HepG2 (cell line): Measurements from ENCODE around the gene TSC22D1. TPM values are rescaled to one million over a fixed set of nuclear protein-coding genes. Genes with fewer than 3 reads are reported as not detected.

Source experiments
- ATAC-seq: fragments of 200-7000 bp; cut with Tn5 transposase; 3 replicates; pipeline ENCODE4 v1.9.1; 2020; ENCODE audit warnings: mild to moderate bottlenecking, moderate library complexity
- BruUV-seq: library from RNA; stranded (reverse); fragments of 400-500 nt; replicated peaks from 2 replicates; lab custom pipeline; 2021; lab: Mats Ljungman, UMichigan
- CTCF ChIA-PET: fragments of 300-600 bp; formaldehyde crosslinking; extraction: SDS; loops from one replicate; lab custom pipeline; 2021; ENCODE audit warnings: low total read pairs, inconsistent platforms, low intra/inter-chr PET ratio; lab: Yijun Ruan, JAX
- POLR2A ChIA-PET: fragments of 350-600 bp; sonication (Branson Sonifier 250); formaldehyde crosslinking; loops from one replicate; lab custom pipeline; 2020; ENCODE audit warnings: antibody characterized with exemption, inconsistent platforms; lab: Yijun Ruan, JAX
- DNase-seq: peaks from one replicate; pipeline ENCODE4 v3.0.0-alpha.2; 2015; ENCODE audit warnings: low spot score
- FAIRE-seq: peaks from 3 replicates; lab custom pipeline; 2011; peaks lifted over from hg19 to GRCh38; lab: Jason Lieb, UNC
- H2AFZ ChIP-seq: one replicate; pipeline ENCODE4 v1.6.1; 2011; ENCODE audit warnings: low read length, inconsistent platforms
- H3K27ac ChIP-seq: fragments of 300-600 bp; 3 replicates; pipeline ENCODE4 v1.8.0; 2011; ENCODE audit warnings: mixed run types, mild to moderate bottlenecking, mixed read lengths, low read length, inconsistent platforms; ENCODE audit not compliant: insufficient read depth; ENCODE audit errors: extremely low read length
- H3K27me3 ChIP-seq, 2 experiments: fragments of 200-600 bp in 1 of 2; 2 replicates in 1 of 2; 3 replicates in 1 of 2; pipeline versions ENCODE4 v1.6.0 to v1.8.0; 2011; ENCODE audit warnings: low read length in 2 of 2, mild to moderate bottlenecking in 2 of 2, moderate library complexity in 2 of 2, inconsistent platforms in 1 of 2; ENCODE audit not compliant: insufficient read depth in 2 of 2, control insufficient read depth in 1 of 2
- H3K36me3 ChIP-seq, 2 experiments: fragments of 200-600 bp in 1 of 2; replicated peaks in 1 of 2; 2 replicates in 1 of 2; 3 replicates in 1 of 2; pipeline versions ENCODE4 v1.5.1 to v1.8.0; 2011; ENCODE audit warnings: low read length in 2 of 2, inconsistent platforms in 1 of 2; ENCODE audit not compliant: insufficient read depth in 2 of 2, control insufficient read depth in 1 of 2
- H3K4me1 ChIP-seq: 2 replicates; pipeline ENCODE4 v1.5.1; 2012; ENCODE audit warnings: low read length, inconsistent platforms; ENCODE audit not compliant: insufficient read depth
- H3K4me2 ChIP-seq: 2 replicates; pipeline ENCODE4 v1.6.0; 2011; ENCODE audit warnings: low read depth, low read length, inconsistent platforms
- H3K4me3 ChIP-seq, 3 experiments: fragments of 200-600 bp in 1 of 3; sonication (generic), shearing (Covaris generic) in 1 of 3; replicated peaks in 1 of 3; 2 replicates each; pipeline ENCODE4 v1.5.1; 2011 to 2016; ENCODE audit warnings: low read length in 3 of 3, inconsistent platforms in 2 of 3, low read depth in 2 of 3, mild to moderate bottlenecking in 2 of 3, control low read depth in 1 of 3, mixed read lengths in 1 of 3; ENCODE audit not compliant: insufficient read depth in 1 of 3
- H3K79me2 ChIP-seq: one replicate; pipeline ENCODE4 v1.6.1; 2011; ENCODE audit warnings: low read length, inconsistent platforms; ENCODE audit not compliant: insufficient read depth
- H3K9ac ChIP-seq: 2 replicates; pipeline ENCODE4 v1.6.0; 2011; ENCODE audit warnings: mild to moderate bottlenecking, low read depth, low read length, inconsistent platforms; ENCODE audit not compliant: insufficient read depth
- H3K9me3 ChIP-seq: 2 replicates; pipeline ENCODE4 v1.5.1; 2012; ENCODE audit warnings: mild to moderate bottlenecking, low read length
- H4K20me1 ChIP-seq: 2 replicates; pipeline ENCODE4 v1.6.0; 2011; ENCODE audit warnings: inconsistent platforms, mild to moderate bottlenecking, low read length, moderate library complexity; ENCODE audit not compliant: insufficient read depth
- AGO2 ChIP-seq: fragments of 200-400 bp; formaldehyde crosslinking; optimal IDR thresholded peaks from 2 replicates; pipeline ENCODE3; 2017; ENCODE audit warnings: mild to moderate bottlenecking, low read depth, low read length, moderate library complexity
- KAT2B ChIP-seq: fragments of 150-350 bp; IDR thresholded peaks from 2 replicates; pipeline ENCODE4 v1.6.1; 2014; ENCODE audit warnings: low read depth, low read length, borderline replicate concordance
- KLF16 ChIP-seq, 2 experiments: sonication (generic) in 1 of 2; formaldehyde crosslinking in 1 of 2; IDR thresholded peaks; 2 replicates each; pipeline versions ENCODE4 v1.6.1 to v1.8.0; 2016 to 2023; ENCODE audit warnings: missing genetic modification reagents in 2 of 2, missing compliant biosample characterization in 1 of 2
- POLR2AphosphoS5 ChIP-seq: IDR thresholded peaks from 2 replicates; pipeline ENCODE4 v1.6.1; 2012; ENCODE audit warnings: low read depth, low read length
- SPEN ChIP-seq: sonication (generic); formaldehyde crosslinking; IDR thresholded peaks from 2 replicates; pipeline ENCODE4 v1.5.1; 2020; ENCODE audit warnings: low read depth, mild to moderate bottlenecking, missing genetic modification reagents
- SRSF9 ChIP-seq: fragments of 200-400 bp; formaldehyde crosslinking; IDR thresholded peaks from 2 replicates; pipeline ENCODE4 v1.6.1; 2018; ENCODE audit warnings: borderline replicate concordance, mild to moderate bottlenecking, low read depth, low read length; ENCODE audit not compliant: insufficient read depth, poor library complexity, severe bottlenecking
- ZFP1 ChIP-seq: IDR thresholded peaks from 2 replicates; pipeline ENCODE4 v1.6.1; 2016
- ZNF24 ChIP-seq: fragments of 450-650 bp; IDR thresholded peaks from 2 replicates; pipeline ENCODE4 v1.6.1; 2017; ENCODE audit warnings: antibody characterized with exemption, mild to moderate bottlenecking
- ZNF816 ChIP-seq: sonication (generic); formaldehyde crosslinking; IDR thresholded peaks from 2 replicates; pipeline ENCODE4 v1.8.0; 2022; ENCODE audit warnings: missing genetic modification reagents, mild to moderate bottlenecking, borderline replicate concordance
- WGBS: methylation state at CpG from one replicate; pipeline ENCODE4 v1.1.6; 2017; ENCODE audit warnings: low lambda C conversion rate; 5-methylcytosine and 5-hydroxymethylcytosine counted together
- in situ Hi-C: cut with HindIII; loops from 2 replicates; pipeline ENCODE4 v1.10.0; 2017; ENCODE audit warnings: low pct_unique_long_range_greater_than_20kb; ENCODE audit not compliant: extremely low pct_ligation_motif_present
- intact Hi-C: fragments of 100-400 bp; cut with micrococcal nuclease; formaldehyde crosslinking; loops from one replicate; pipeline ENCODE4 v1.10.0; 2022; ENCODE audit not compliant: unreplicated experiment
- polyA plus RNA-seq, 8 experiments: library from polyadenylated mRNA; depleted of rRNA in 3 of 8; stranded (reverse) in 7 of 8; unstranded in 1 of 8; fragments of >200 nt; fragmentation: Illumina TruSeq in 4 of 8; extraction: Trizol in 4 of 8; gene quantifications; 2 replicates each; pipeline versions ENCODE4 v1.2.1 to v1.2.3, GENCODE V29; 2011 to 2016; ENCODE audit warnings: low read depth in 4 of 8, missing spikeins in 1 of 8, mixed read lengths in 1 of 8; ENCODE audit not compliant: insufficient read depth in 1 of 8
- total RNA-seq, 5 experiments: library from RNA; depleted of rRNA; stranded (reverse); fragments of >200 nt; fragmentation: Illumina TruSeq; extraction: Trizol; gene quantifications; 2 replicates each; pipeline ENCODE4 v1.2.3, GENCODE V29; 2016; ENCODE audit warnings: low read depth in 1 of 5
- TF ChIP-seq, protein P1 (sequence below): sonication (generic); formaldehyde crosslinking; IDR thresholded peaks from 2 replicates; pipeline ENCODE4 v1.8.0; 2022; ENCODE audit warnings: low read depth, missing genetic modification reagents
- TF ChIP-seq, protein P2 (sequence below): sonication (generic); formaldehyde crosslinking; IDR thresholded peaks from 2 replicates; pipeline ENCODE4 v1.5.0; 2020; ENCODE audit warnings: missing genetic modification reagents, mild to moderate bottlenecking, borderline replicate concordance

TSC22D1 gene
- total and polyA plus RNA-seq, 2 of the 13 experiments (the other 11 are each of a cell fraction or from before 2014, with no cell fraction given) = 18.4 to 35.7 TPM

DNA sequence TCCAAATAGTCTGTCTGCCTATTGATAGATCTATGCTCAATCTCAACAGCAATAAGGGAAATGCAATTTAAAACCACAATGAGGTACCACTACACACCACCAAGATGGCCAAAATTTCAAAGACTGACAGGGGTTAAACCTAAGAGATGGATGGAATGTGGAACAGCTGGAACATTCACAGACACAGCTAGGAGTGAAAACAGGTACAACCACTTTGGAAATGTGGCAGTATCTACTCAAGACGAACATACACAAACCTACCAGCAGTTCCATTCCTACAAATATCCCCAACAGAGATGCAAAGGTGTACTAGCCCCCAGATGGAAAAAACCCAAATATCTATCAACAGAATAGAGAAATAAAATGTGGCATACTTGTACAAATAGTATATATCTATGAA lies 86.4 kb downstream of the TSC22D1 start:
- H3K4me1 ChIP-seq = no peaks in the 10 kb centered on the region
- 89% methylated on average over 1 of the region's 1 CpG for WGBS
- in situ Hi-C loops = loop anchor here (10.0 kb wide), 1 partner anchor 475 kb away; no protein-coding TSS in a partner anchor

DNA sequence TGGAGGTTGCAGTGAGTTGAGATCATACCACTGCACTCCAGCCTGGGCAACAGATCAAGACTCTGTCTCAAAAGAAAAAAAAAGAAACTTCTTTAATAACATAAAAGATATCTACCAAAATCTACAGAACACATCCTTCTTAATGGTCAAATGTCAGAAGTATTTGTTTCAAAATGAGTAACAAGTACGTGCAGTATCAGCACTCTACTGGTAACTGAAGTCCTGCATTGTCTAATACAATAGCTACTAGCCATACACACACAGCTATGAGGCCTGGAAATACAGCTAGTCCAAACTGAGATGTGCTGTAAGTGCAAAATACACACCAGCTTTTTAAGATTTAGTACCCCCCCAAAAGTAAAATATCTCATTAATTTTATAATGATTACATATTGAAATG lies 88.1 kb downstream of the TSC22D1 start:
- in situ Hi-C loops = loop anchor here (10.0 kb wide), 1 partner anchor 477 kb away; no protein-coding TSS in a partner anchor

More for the DNA sequence above, 86.4 kb downstream of the TSC22D1 start:
- no peak for TF ChIP-seq ZNF816
- TF ChIP-seq, all 625 proteins: peak for 0
- no peak overlapping the region for H3K9ac ChIP-seq
- DNase-seq (no peak), ATAC-seq (no peak), FAIRE-seq (no peak)
- no peak overlapping the region for H3K27ac ChIP-seq
- POLR2A ChIA-PET = no interaction called here
- CTCF ChIA-PET = no interaction called here
- H3K9me3 ChIP-seq = no peaks in the 10 kb centered on the region
- H3K27me3 ChIP-seq = no peaks in the 10 kb centered on the region
- H3K4me2 ChIP-seq = no peak overlapping the region
- intact Hi-C loops = no loop called here
- no peaks in the 10 kb centered on the region for H4K20me1 ChIP-seq
- H2AFZ ChIP-seq = no peak overlapping the region
- H3K4me3 ChIP-seq = no peak overlapping the region
- H3K36me3 ChIP-seq = no peaks in the 10 kb centered on the region
- BruUV-seq = no TSS peak
- H3K79me2 ChIP-seq = no peaks in the 10 kb centered on the region

More for the DNA sequence above, 88.1 kb downstream of the TSC22D1 start:
- WGBS = 100% methylated on average over 1 of the region's 1 CpG
- POLR2A ChIA-PET = no interaction called here
- DNase-seq (no peak), ATAC-seq (no peak), FAIRE-seq (no peak)
- intact Hi-C loops = no loop called here
- no peak overlapping the region for H3K27ac ChIP-seq
- H3K36me3 ChIP-seq = no peaks in the 10 kb centered on the region
- H3K9me3 ChIP-seq = no peaks in the 10 kb centered on the region
- no peak overlapping the region for H3K4me3 ChIP-seq
- CTCF ChIA-PET = no interaction called here
- no peak overlapping the region for H3K4me2 ChIP-seq
- H3K9ac ChIP-seq = no peak overlapping the region
- no peaks in the 10 kb centered on the region for H3K27me3 ChIP-seq
- no peaks in the 10 kb centered on the region for H3K79me2 ChIP-seq
- no peaks in the 10 kb centered on the region for H3K4me1 ChIP-seq
- H4K20me1 ChIP-seq = no peaks in the 10 kb centered on the region
- no peak overlapping the region for H2AFZ ChIP-seq
- TF ChIP-seq ZFP1 (CRISPR knock-in tag) (no peak), SRSF9 (no peak), ZNF24 (no peak), KLF16 (CRISPR knock-in tag; IDR thresholded peaks at IDR 0.05) (no peak), POLR2AphosphoS5 (no peak), SPEN (CRISPR knock-in tag) (no peak), AGO2 (no peak), KAT2B (no peak)
- TF ChIP-seq, protein P1, sequence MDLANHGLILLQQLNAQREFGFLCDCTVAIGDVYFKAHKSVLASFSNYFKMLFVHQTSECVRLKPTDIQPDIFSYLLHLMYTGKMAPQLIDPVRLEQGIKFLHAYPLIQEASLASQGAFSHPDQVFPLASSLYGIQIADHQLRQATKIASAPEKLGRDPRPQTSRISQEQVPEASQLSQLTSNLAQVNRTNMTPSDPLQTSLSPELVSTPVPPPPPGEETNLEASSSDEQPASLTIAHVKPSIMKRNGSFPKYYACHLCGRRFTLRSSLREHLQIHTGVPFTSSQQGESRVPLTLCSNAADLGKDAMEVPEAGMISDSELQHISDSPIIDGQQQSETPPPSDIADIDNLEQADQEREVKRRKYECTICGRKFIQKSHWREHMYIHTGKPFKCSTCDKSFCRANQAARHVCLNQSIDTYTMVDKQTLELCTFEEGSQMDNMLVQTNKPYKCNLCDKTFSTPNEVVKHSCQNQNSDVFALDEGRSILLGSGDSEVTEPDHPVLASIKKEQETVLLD (CRISPR knock-in tag) = no peak
- TF ChIP-seq, protein P2, sequence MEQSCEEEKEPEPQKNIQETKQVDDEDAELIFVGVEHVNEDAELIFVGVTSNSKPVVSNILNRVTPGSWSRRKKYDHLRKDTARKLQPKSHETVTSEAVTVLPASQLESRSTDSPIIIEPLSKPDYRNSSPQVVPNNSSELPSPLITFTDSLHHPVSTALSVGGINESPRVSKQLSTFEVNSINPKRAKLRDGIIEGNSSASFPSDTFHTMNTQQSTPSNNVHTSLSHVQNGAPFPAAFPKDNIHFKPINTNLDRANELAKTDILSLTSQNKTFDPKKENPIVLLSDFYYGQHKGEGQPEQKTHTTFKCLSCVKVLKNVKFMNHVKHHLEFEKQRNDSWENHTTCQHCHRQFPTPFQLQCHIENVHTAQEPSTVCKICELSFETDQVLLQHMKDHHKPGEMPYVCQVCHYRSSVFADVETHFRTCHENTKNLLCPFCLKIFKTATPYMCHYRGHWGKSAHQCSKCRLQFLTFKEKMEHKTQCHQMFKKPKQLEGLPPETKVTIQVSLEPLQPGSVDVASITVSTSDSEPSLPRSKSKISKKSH (CRISPR knock-in tag) = no peak
- BruUV-seq = no TSS peak
